Measurements from ENCODE around the gene RPL3.
"Not testable (repeated sequence)": the region's sequence is repeated elsewhere in the genome, so short reads cannot be mapped to it uniquely, and the experiment has no call there.

Gene RPL3

GRCh38 chr22:39352306-39352891 lies 33.0 kb upstream of the RPL3 start:
- H3K4me3 ChIP-seq (ENCODE audit: low read depth, low read length), result no peak overlapping the region

DNA sequence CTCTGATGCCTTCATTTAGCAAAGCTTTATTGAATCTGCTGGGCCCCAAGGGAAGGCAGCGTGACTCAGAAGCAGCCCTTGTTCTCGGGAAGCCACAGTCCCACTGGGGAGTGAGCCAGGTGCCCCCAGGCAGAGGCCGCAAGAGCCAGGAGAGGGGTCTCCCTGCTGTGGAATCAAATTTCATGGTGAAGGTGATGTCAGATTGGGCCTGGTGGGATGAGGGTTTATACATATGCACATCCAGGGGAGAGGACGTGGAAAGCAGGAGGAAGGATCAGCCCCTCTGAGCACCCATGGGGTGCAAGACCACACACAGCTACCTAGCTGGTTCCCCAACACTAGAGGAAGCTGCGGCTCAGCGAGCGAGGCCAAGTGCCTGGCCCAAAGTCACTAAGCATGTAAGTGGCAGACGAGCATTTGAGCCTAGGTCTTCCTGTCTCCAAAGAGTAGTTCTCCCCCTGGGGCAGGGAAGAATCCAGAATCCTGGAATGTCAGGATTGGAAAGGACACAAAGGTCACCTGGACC lies 32.3 kb upstream of the RPL3 start:
- no peak overlapping the region for H3K4me3 ChIP-seq (ENCODE audit: low read depth, low read length)

- peak overlapping the region; percentile 57 for H3K4me3 ChIP-seq (ENCODE audit: low read depth, low read length)
Observed at GRCh38 chr22:39350757-39351688, 31.6 kb upstream of the RPL3 start.

GRCh38 chr22:39349967-39350726 lies 30.7 kb upstream of the RPL3 start, which contains the start of gene SYNGR1:
Gene SYNGR1, plus strand, starts transcription at chr22:39349991. Its CDS starts 20 bp downstream, at chr22:39350011.
- peak within 1 kb of the TSS; percentile 58 for H3K4me3 ChIP-seq (ENCODE audit: low read depth, low read length)

DNA sequence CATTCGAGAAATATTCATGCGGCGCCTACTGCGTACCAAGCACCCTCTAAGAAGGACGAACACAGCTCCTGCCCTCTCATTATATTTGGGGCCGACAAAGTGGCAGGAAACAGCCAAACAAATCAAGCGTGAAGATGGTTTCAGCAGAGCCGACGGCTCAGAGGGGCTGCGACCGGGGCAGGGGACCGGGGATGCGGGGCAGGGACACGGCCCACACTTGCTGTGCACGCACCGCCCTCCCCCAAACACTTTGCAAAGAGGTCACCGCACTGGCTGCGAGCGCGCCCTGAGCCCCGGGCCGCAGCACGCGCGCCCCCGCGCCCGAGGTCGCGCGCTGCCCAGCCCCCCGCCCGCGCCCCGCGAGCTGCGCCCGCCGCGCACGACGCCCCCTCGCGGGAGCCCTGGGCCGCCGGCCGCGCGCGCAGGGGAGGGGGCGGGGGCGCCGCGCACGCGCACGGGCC lies 30.1 kb upstream of the RPL3 start:
- peak overlapping the region; percentile 58 for H3K4me3 ChIP-seq (ENCODE audit: low read depth, low read length)

DNA sequence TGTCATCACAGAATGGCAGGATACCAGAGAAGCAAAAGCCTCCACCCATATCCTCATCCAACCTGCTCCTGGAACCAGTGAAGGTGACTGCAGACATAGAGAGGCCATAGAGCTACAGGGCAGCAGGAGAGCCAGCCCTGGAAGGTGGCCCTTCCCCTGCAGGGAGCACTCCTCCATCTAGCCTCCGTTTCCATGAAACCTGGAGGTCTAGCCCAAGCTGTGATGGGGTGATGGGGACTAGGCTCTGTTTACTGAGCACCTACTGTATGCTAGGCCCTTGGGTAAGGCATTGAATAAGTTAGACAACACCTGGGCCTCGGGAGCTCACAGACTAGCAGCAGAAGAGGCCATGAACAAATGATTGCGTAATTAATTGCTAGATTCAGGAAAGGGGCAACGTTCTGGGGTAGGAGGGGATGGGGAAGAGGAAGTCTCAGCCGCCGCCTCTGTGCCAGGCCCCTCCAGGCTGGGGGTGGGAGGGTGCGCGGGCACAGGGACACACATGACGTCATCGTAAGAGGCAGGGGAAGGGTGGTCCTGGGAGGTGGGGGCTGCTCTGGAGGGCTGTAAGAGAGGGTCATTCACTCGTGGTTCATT lies 29.6 kb upstream of the RPL3 start:
- H3K4me3 ChIP-seq (ENCODE audit: low read depth, low read length), result peak overlapping the region; percentile 58

DNA sequence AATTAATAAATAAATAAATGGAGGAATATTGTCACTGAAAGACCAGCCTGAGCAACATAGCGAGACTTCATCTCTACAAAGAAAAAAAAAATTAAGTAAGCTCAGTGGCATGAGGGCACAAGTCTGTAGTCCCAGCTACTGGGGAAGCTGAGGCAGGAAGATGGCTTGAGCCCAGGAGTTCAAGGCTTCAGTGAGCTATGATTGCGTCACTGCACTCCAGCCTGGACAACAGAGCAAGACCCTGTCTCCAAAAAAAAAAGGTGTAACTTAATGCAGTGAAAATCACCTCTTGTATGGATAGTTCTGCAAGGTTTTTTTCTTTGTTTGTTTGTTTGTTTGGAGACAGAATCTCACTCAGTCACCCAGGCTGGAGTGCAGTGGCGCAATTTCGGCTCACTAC lies 25.8 kb upstream of the RPL3 start:
- H3K4me3 ChIP-seq (ENCODE audit: low read depth, low read length), result no peak overlapping the region

GRCh38 chr22:39344046-39344390 lies 24.6 kb upstream of the RPL3 start:
- H3K4me3 ChIP-seq (ENCODE audit: low read depth, low read length), result no peak overlapping the region

- H3K4me3 ChIP-seq (ENCODE audit: low read depth, low read length), result no peak overlapping the region
Observed at GRCh38 chr22:39343259-39344045, 24.0 kb upstream of the RPL3 start.

GRCh38 chr22:39341179-39341578 lies 21.8 kb upstream of the RPL3 start:
- H3K4me3 ChIP-seq (ENCODE audit: low read depth, low read length), result no peak overlapping the region

DNA sequence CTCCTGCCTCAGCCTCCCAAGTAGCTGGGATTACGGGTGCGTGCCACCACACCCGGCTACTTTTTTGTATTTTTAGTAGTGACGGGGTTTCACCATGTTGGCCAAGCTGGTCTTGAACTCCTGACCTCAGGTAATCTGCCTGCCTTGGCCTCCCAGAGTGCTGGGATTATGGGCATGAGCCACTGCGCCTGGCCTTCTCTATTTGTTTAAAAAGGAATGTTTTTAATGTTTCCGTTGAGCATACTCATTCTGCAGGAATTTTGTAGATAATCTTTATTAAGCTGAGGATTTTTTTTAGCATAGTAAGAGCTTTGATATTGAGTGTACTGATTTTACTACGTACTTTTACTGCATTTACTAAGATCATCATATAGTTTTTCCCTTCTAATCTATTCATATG lies 20.4 kb upstream of the RPL3 start:
- not testable (repeated sequence) for H3K4me3 ChIP-seq (ENCODE audit: low read depth, low read length)

- H3K4me3 ChIP-seq (ENCODE audit: low read depth, low read length), result no peak overlapping the region
Observed at GRCh38 chr22:39336411-39336810, 17.0 kb upstream of the RPL3 start.

GRCh38 chr22:39332441-39333064 lies 13.1 kb upstream of the RPL3 start:
- no peak overlapping the region for H3K4me3 ChIP-seq (ENCODE audit: low read depth, low read length)

DNA sequence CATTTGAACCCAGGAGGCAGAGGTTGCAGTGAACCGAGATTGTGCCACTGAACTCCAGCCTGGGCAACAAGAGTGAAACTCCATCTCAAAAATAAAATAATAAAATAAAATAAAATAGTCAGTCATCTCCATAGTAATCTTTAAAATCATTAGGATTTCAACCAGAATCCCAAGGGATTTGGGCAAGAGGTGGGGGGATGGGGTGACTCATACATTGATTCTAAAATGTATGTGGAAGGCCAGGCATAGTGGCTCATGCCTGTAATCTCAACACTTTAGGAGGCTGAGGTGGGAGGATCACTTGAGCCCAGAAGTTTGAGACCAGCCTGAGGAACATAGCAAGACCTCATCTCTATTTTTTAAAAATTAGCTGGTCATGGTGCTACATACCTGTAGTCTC lies 11.1 kb upstream of the RPL3 start:
- H3K4me3 ChIP-seq (ENCODE audit: low read depth, low read length), result not testable (repeated sequence)

DNA sequence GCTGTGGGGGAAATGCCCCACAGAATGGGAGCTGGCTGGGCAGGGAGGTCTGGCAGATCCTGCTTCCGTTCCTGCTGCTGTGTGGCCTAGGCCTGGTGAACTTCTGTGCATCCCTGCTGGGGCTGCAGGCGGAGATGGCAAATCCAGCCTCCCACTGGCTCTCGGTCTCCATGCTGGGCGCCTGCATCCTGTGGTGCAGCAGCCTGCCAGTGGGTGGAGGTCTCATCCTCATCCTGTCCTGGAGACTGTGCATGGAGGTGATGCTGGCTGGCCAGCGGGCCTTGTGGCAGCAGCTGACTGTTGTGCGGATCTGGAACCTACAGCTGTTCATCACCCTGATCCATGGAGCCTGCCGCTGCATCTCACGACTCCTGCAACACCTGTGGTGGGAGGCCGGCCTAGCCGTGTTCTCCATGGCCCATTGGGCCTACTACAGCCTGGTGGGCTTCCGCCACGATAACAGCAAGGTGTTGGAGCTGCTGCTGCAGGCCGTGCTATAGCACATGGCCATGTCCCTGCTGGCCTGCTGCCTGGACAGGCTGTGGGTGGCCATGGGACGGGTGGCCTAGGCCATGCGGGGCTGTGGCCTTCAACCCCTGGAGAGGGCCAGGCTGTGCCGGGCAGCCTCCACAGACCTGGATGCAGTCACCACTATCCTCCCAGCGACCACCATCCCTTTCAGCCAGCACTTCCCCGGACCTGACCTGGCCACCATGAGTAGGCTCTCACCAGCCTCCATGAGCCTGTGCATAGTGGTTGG lies 8.8 kb upstream of the RPL3 start:
- H3K4me3 ChIP-seq (ENCODE audit: low read depth, low read length), result no peak overlapping the region

GRCh38 chr22:39325392-39325932 lies 6.0 kb upstream of the RPL3 start:
- H3K4me3 ChIP-seq (ENCODE audit: low read depth, low read length), result no peak overlapping the region

GRCh38 chr22:39320616-39321029 lies 1.2 kb upstream of the RPL3 start:
- not testable (repeated sequence) for H3K4me3 ChIP-seq (ENCODE audit: low read depth, low read length)

- peak overlapping the region; percentile 96 for H3K4me3 ChIP-seq (ENCODE audit: low read depth, low read length)
Observed at GRCh38 chr22:39318507-39319283, 728 bp downstream of the RPL3 start.
